ENCODE results near the gene PTPRA. TPM values are rescaled to one million over a fixed set of nuclear protein-coding genes. Genes with fewer than 3 reads are reported as not detected.

Gene PTPRA
- total and polyA plus RNA-seq, 2 donors (not counting 3 experiments of a cell fraction or from before 2014, with no cell fraction given) = 43.2 to 53.4 TPM

DNA sequence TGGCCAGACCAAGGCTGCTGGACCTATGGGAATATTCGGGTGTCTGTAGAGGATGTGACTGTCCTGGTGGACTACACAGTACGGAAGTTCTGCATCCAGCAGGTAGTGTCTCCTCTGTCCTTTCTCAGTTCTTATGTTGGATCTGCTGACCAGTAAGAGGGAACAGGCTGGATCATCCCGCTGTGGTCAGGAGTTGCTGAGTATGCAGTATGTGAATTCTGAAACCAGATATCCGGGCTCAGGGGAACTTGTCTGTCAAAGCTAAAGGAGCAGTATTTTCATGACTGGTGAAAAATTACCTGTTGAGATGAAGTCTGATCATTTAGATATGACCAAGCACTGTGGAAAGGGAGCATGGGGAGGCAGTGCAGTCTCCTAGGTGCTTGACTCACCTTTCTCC, 148.0 kb downstream of the PTPRA start:
- Histone ChIP-seq H3K4me1 (ENCODE audit: control insufficient read depth, extremely low read depth, insufficient read depth, low read length) (no peaks in the 10 kb centered on the region), H3K79me2 (ENCODE audit: control insufficient read depth, insufficient read depth, low read length) (no peaks in the 10 kb centered on the region), H3K27ac (ENCODE audit: insufficient read depth, low read depth, low read length) (no peak overlapping the region), H3K27me3 (ENCODE audit: control insufficient read depth in 2 of 2, insufficient read depth in 2 of 2, low read length in 2 of 2) (no peaks in the 10 kb centered on the region), H3K9ac (replicated peaks; ENCODE audit: extremely low read depth, insufficient read depth, low read length) (no peak overlapping the region), H2AFZ (ENCODE audit: low read depth, low read length) (no peak overlapping the region), H3K4me3 (replicated peaks in 1 of 3; ENCODE audit: insufficient read depth in 1 of 3, low read depth in 1 of 3, low read length in 3 of 3) (no peak overlapping the region), H3K4me2 (ENCODE audit: insufficient read depth, low read length) (no peak overlapping the region), H4K20me1 (replicated peaks; ENCODE audit: control insufficient read depth, extremely low read depth, insufficient read depth, low read length) (no peaks in the 10 kb centered on the region), H3K9me3 (replicated peaks; ENCODE audit: control insufficient read depth, insufficient read depth, low read length) (no peaks in the 10 kb centered on the region), H3K9me1 (replicated peaks; ENCODE audit: control insufficient read depth, extremely low read depth, insufficient read depth, low read length) (no peaks in the 10 kb centered on the region), H3K36me3 (ENCODE audit: control insufficient read depth in 2 of 2, extremely low read depth in 1 of 2, insufficient read depth in 2 of 2, low read length in 2 of 2) (peaks cover 0 to 34% of the 10 kb centered on the region in 2 experiments)
- intact Hi-C loops (cut with micrococcal nuclease) (no loop called here), dilution Hi-C loops (cut with MboI; ENCODE audit: extremely low pct_ligation_motif_present, low sequenced_read_pairs) (no loop called here)
- ChIA-PET POLR2A (no interaction called here), CTCF (no interaction called here)
- TF ChIP-seq MYC (IDR thresholded peaks at IDR 0.05; ENCODE audit: low read depth, low read length) = no peak
- no peak for TF ChIP-seq POLR2A (IDR thresholded peaks at IDR 0.05; ENCODE audit: low read depth, low read length)
- no peak for TF ChIP-seq GATA2 (IDR thresholded peaks at IDR 0.05; ENCODE audit: insufficient read depth, insufficient read length, low read depth, low read length)
- TF ChIP-seq, protein P1, sequence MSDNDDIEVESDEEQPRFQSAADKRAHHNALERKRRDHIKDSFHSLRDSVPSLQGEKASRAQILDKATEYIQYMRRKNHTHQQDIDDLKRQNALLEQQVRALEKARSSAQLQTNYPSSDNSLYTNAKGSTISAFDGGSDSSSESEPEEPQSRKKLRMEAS (IDR thresholded peaks at IDR 0.05; ENCODE audit: insufficient read depth, insufficient read length) = no peak
- TF ChIP-seq POLR2AphosphoS5 (IDR thresholded peaks at IDR 0.05; ENCODE audit: insufficient read depth, low read depth, low read length) = no peak
- no peak for TF ChIP-seq JUN (IDR thresholded peaks at IDR 0.05; ENCODE audit: borderline replicate concordance, insufficient read depth, insufficient read length, low read depth)
- TF ChIP-seq EZH2 (IDR thresholded peaks at IDR 0.05; ENCODE audit: borderline replicate concordance, low read depth, low read length, severe bottlenecking) = no peak
- TF ChIP-seq, protein P2, sequence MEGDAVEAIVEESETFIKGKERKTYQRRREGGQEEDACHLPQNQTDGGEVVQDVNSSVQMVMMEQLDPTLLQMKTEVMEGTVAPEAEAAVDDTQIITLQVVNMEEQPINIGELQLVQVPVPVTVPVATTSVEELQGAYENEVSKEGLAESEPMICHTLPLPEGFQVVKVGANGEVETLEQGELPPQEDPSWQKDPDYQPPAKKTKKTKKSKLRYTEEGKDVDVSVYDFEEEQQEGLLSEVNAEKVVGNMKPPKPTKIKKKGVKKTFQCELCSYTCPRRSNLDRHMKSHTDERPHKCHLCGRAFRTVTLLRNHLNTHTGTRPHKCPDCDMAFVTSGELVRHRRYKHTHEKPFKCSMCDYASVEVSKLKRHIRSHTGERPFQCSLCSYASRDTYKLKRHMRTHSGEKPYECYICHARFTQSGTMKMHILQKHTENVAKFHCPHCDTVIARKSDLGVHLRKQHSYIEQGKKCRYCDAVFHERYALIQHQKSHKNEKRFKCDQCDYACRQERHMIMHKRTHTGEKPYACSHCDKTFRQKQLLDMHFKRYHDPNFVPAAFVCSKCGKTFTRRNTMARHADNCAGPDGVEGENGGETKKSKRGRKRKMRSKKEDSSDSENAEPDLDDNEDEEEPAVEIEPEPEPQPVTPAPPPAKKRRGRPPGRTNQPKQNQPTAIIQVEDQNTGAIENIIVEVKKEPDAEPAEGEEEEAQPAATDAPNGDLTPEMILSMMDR (IDR thresholded peaks at IDR 0.05; ENCODE audit: extremely low read depth in 1 of 2, insufficient read depth in 1 of 2, low read depth in 1 of 2, low read length in 2 of 2) = no peak
- no peak for TF ChIP-seq FOS (IDR thresholded peaks at IDR 0.05; ENCODE audit: borderline replicate concordance, insufficient read depth, low read length)
- BruUV-seq (replicated peaks) = no TSS peak
- no peak for DNase-seq (ENCODE audit: low read depth, low spot score)
- FAIRE-seq = no peak

Data from endothelial cell of umbilical vein (primary cell).